Amniotic stem cell (primary cell): Measurements from ENCODE around the gene C7orf57.
A peak's percentile ranks its signal among the peaks of the same experiment; 100 is the strongest.
"Not testable (repeated sequence)": the region's sequence is repeated elsewhere in the genome, so short reads cannot be mapped to it uniquely, and the experiment has no call there.

Experiments used
- DNase-seq: peaks from one replicate; lab custom pipeline; 2025; lab: John Stamatoyannopoulos, UW

C7orf57 gene

GRCh38 chr7:48035967-48036478 is 680 bp downstream of the C7orf57 start:
- no peak for DNase-seq

- DNase-seq, result no peak
These were observed 3.6 kb downstream of the C7orf57 start for GRCh38 chr7:48038815-48039506.

GRCh38 chr7:48040944-48041652 is 5.8 kb downstream of the C7orf57 start:
- DNase-seq, result no peak

- DNase-seq, result peak; percentile 25
These were observed 6.3 kb downstream of the C7orf57 start for GRCh38 chr7:48041653-48041970.

- DNase-seq, result no peak
These were observed 6.9 kb downstream of the C7orf57 start for GRCh38 chr7:48042216-48042615.

- DNase-seq, result no peak
These were observed 7.3 kb downstream of the C7orf57 start for GRCh38 chr7:48042636-48043035.

- no peak for DNase-seq
These were observed 9.9 kb downstream of the C7orf57 start for GRCh38 chr7:48045195-48045765.

GRCh38 chr7:48046458-48046857 is 11.1 kb downstream of the C7orf57 start:
- DNase-seq, result no peak

GRCh38 chr7:48048113-48048512 is 12.8 kb downstream of the C7orf57 start:
- no peak for DNase-seq

GRCh38 chr7:48049850-48050249 is 14.5 kb downstream of the C7orf57 start:
- DNase-seq, result no peak

GRCh38 chr7:48052748-48053147 is 17.4 kb downstream of the C7orf57 start:
- DNase-seq, result no peak

GRCh38 chr7:48053736-48054135 is 18.4 kb downstream of the C7orf57 start:
- no peak for DNase-seq

GRCh38 chr7:48058990-48059389 is 23.6 kb downstream of the C7orf57 start:
- DNase-seq, result no peak

- no peak for DNase-seq
These were observed 24.4 kb downstream of the C7orf57 start for GRCh38 chr7:48059706-48060105.

- no peak for DNase-seq
These were observed 28.6 kb downstream of the C7orf57 start for GRCh38 chr7:48063985-48064384.

GRCh38 chr7:48067475-48067874 is 32.1 kb downstream of the C7orf57 start:
- no peak for DNase-seq

- DNase-seq, result no peak
These were observed 38.9 kb downstream of the C7orf57 start for GRCh38 chr7:48074204-48074654.

GRCh38 chr7:48077423-48077822 is 42.1 kb downstream of the C7orf57 start:
- no peak for DNase-seq

GRCh38 chr7:48078470-48078869 is 43.1 kb downstream of the C7orf57 start:
- no peak for DNase-seq

- DNase-seq, result not testable (repeated sequence)
These were observed 47.0 kb downstream of the C7orf57 start for GRCh38 chr7:48082378-48082777.

GRCh38 chr7:48083114-48083830 is 47.9 kb downstream of the C7orf57 start:
- no peak for DNase-seq

- DNase-seq, result peak; percentile 91
These were observed 49.5 kb downstream of the C7orf57 start for GRCh38 chr7:48084727-48085432.
